ENCODE results near the gene PRKG1.

PRKG1 gene

DNA sequence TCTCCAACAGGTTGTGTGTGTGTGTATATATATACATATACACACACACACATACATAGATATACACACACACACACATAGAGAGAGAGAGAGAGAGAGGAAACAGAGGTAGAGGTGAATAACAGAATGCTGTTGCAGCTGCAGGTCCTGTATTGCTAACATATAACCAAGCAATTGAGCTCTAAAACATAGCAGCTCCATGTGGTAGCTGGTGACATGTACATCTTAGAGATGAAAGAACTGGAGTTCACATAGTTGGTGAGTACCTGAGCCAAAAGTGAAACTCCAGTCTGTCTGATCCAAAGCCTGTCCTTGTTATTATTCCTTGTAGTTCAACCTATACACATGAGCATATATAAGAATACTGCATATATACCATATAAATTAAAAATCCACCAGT lies 778.0 kb downstream of the PRKG1 start:
- DNase-seq: no peak

DNA sequence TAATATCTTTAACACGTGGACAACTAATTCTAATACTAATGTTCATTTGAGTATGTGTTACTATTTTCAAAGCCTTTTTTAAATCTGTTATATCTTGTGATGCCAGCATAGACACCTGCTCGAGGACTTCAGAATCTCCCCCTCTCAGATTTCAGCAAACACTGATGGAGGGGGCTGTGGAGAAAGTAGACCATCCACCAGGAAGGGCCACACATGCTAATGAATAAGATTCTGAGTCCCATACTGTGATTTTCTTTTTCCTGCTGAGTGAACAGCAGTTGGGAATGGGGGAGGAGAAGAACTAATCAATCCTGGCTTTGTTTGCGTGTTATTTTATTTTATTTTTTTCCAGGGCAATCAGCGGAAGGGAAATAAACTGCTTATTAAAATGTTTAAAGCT lies 783.0 kb downstream of the PRKG1 start:
- DNase-seq: no peak

DNA sequence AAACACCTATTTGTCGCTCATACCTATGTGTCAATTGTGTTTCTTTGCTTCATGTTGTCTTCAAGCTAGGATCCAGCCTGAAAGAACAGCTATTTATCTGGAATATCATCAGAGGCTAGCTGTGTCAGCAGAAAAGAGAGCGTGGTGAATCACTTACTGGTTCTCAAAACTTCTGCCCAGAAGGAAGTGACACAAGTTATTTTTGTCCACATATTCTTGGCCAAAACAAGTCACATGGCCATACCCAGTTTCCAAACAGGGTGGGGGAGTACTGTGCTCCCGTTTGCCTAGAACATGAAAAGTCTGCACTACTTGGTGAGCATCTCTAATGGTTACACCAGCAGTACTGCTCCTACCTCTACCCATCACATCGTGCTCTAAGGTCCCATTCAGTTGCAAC lies 786.0 kb downstream of the PRKG1 start:
- peak; percentile 39 for DNase-seq

DNA sequence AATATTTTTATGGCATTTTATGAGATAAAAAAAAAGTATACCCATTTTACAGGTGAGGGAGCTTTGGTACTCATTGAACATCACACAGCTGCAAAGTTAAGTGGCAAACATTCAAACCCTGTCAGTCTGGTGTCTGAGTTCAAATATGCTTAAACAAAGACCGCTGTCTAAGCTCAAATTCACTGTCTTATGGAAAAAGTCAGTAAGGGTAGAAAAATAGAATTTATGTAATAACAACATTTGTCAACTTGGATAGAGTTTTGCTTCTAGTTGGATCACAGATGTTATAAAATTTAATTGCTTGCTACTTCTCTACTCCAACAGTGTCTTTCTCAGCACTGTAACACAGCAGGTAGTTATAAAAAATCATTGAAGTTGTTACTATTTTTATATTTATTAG lies 786.8 kb downstream of the PRKG1 start:
- no peak for DNase-seq

DNA sequence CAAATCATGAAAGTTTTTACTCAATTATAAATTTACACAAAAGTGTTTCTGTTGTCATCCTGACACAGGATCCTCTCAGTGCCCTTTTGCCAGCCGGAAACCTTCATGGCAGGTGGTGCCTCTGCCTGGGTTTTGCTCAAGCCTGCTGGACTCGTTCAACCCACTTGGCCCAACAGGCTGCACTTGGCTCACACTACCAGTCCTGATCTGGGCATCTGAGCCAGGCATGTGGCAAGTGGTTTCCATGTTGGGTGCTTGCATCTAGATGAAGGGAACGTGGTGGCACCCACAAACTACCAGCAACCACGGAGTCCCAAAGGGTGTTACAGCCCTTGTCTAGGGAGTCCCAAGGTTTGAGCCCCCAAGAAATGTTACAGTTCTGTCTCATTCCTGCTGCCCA lies 787.4 kb downstream of the PRKG1 start:
- DNase-seq: no peak

DNA sequence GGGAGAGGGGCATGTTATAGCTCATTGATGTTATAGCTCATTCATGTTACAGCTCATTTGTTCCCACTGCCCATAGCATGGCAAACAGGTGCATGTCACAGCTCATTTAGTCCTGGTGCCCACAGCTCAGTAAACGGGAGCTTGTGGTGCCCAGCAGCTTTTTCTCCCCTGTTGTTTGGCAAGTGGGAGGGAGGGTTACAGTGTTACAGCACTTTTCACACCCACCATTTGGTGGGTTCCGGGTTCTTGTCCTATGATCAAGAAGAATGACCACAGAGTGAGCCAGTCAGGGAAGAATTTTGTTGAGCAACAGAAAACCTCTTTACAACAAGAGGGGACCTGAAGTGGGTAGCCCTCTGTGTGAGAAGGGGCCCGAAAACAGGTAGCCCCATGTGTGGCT lies 787.9 kb downstream of the PRKG1 start:
- no peak for DNase-seq

DNA sequence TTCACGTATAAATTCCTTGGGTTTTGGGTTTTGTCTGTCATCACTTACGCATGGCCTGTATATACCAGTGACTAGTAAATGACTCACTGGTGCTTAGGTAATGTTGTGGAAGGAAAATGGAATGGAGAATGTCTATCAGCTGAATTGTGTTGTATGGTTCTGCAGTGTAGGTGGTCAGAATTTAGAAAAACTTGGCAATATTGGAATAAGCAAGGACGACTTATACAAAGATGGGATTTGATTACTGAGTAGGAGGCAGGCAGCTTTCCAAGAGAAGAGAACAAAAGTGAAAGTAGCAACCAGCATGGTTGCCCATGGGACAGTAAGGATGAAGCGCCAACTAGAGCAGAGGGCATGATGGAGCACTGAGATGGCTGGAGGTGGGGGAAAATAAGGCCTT lies 793.7 kb downstream of the PRKG1 start:
- peak; percentile 93 for DNase-seq

DNA sequence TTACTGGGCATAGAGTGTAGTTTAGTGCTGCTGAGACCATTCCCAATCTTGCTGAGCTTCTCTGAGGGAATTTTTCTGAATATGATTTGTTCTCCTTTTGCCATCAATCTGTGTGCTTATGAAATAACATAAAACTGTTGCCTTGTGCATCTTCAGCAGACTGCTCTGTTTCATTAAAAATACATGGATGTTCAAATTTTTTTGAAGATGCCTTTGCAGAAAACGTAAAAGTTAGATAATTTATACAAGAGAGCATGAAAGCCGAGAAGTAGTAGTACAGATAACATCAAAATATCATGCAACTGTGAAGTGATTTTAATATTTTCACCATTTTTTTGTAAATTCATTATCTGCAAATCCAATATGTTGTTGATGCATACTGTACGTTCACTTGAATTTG lies 799.8 kb downstream of the PRKG1 start:
- no peak for DNase-seq

DNA sequence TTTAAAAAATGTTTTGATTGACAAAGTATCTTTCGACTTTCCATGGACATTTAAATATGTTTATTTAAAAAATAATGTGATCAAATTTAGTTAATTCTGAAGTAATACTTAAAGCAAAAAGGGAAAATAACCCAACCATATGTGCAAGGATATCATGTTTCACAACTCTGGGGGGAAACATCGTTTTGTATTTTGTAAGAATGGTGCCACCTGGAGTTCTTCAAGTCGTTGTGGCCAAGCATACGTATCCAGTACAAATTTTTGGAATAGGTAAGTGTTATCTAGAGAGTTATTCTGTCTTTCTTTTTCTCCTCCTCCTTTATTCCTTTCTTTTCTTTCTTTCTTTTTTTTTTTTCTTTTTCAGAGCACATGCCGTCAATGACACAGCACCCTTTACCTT lies 801.3 kb downstream of the PRKG1 start:
- no peak for DNase-seq

DNA sequence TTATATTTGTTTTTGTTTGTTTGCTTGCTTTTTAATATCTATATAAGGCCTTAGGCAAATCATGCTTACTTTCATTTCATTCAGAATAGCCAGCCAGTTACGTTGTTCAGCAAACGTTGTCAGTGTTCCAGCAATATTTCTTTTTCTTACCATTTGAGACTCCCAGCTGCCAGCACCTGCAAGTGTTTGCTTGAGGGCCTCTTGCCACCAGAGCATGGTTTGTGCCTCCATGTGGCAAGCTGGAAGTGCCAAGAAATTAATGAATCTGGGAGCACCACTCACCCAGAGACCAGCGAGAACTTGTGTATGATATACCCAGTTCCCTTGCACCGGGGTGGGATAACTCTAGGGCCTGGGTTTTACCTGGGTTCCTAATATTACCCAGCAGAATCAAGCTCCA lies 802.2 kb downstream of the PRKG1 start:
- DNase-seq: no peak

DNA sequence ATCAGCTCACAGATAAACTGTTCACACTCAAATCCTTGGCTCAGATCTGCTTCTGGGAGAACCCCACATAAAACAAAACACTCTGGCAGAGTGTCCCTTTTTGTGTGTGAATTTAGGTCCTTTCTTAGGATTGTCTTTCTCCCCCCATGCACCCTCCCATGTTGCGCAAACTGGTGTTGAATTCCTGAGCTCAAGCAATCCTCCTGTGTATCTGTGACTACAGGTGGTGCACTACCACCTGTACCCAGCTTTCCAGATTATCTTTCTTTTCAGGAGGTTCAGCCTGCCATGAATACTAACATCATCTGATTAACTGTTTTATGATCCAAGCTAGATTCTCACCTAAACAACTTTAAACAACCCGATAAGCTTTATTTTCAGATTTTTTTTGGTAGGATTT lies 802.7 kb downstream of the PRKG1 start:
- no peak for DNase-seq

DNA sequence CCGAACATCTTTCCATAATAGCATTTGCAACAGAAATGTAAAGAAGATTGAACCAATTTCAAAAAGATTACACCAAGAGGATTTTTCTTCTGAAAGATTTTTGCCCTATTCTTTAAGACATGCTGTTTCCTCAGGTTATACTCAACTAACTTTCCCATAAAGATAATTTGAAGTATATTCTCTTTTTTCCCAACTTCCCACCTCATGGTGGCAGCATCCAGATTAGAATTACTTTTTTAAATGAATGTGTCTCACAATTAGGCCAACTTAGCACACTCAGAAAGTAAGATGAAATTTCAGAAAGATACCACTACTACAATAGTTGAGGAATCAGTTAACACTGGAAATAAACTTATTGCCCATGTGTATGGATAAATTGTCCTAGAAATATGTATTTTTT lies 803.3 kb downstream of the PRKG1 start:
- no peak for DNase-seq

DNA sequence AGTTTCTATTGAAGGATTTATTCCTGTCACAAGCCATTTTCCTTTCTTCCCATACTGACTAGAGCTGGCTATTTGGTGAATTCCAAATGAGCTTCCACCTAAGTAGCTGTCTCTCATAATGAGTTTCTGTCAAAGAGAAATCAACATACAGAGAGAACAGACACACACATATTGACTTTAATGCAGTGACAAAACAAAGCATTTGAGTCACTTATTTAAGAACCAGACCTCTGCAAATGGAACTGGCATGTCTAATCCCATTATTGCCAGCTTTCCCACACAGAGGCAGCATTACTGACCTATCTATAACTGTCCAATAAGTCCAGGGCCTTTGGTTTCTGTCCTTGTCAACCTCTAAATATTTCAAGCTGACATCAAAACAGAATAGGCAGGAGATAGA lies 804.4 kb downstream of the PRKG1 start:
- DNase-seq: no peak

DNA sequence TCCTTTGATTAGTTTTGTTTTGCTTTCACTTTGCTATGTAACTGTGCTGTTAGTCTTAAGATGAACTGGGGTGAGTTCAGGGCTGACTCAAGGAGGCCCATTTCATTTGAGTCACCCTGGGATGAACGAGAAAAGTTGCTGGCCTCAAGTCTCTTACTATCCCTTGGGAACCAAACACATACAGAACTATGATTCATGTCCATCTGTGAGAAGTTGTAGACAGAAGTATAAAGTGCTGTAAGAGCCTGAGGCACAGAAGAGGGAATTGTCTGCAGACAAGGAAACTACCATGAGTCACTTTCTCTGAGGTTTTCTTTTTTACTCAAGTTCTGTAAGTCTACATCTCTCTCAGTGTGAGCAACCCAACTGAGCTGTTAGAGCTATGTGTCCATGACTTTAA lies 805.0 kb downstream of the PRKG1 start:
- peak; percentile 99 for DNase-seq

DNA sequence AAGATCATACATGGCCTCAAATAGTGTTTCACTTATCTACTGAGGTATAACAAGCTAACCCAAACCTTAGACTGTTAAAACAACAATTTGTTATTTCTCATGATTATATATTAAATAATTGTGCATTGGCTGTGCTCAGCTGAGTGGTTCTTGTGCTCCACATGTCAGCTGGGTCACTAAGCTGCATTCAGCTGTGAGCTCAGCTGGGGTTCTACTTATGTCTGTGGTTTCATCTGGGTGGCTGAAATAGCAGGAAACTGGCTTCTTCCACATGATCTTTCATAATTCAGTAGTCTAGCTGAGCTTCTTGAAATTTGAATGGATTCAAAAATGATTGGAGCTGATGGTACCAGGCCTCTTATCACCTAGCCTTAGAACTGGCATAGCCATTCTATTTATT lies 806.9 kb downstream of the PRKG1 start:
- DNase-seq: no peak

DNA sequence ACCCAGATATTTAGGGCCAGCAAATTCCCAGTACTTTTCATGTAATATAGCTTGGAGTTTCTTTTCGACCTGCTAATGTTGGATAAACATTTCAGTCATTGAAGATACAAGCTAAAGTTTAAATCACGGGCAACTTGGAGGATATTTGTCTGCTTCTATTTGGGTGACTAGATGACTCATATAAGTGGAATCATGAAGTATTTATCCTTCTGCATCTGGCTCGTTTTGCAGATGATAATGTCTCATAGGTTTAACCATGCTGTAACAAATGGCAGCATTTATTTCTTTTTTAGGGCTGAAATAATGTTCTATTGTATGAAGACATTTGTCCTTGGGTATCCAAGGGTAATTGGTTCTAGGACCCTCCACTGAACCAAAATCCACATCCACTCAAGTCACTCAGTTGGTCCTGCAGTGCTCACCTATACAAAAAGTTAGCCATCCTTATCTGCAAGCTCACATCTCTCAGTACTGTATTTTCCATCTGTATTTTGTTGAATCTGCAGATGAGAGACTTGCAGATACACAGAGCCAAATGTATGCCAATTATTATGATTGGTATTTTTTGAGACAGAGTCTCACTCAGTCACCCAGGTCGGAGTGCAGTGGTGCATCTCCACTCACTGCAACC lies 812.3 kb downstream of the PRKG1 start:
- peak; percentile 77 for DNase-seq

DNA sequence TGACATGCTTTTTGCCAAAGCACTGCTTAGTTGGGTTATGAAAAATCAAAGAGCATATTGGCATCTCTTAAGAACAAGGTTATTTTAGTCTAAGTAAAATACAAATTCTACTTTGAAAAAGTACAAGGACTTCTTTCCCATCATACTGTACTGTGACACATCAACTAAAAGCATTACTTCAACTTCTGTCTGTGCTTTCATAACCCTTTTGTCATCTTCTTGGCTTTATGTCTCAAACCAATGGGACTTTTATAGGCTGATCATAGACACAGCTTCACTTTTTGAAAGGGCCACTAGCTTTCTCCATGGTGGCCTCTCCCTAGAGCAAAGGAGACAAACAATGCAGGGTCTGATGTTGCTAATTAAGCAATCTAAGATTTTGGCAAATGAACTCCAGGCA lies 814.0 kb downstream of the PRKG1 start:
- DNase-seq: no peak

DNA sequence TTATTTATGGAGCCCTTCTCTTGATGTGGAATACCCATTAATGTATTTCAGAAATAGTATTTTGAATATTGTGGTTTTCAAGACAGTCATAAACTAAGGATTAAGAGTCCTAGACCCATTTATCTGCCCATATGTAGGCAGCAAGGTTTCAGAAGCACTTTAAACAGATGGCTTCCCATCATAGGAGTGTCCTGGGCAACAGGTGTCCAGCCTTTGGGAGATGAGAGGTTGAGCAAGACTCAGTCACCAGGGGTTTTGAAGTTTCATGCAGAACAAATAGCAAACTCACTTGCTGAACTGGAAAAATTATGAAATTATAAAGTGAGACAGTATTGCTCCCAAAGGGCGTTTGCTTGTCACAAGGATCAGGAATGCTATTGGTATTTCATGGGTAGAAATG lies 818.0 kb downstream of the PRKG1 start:
- no peak for DNase-seq

DNA sequence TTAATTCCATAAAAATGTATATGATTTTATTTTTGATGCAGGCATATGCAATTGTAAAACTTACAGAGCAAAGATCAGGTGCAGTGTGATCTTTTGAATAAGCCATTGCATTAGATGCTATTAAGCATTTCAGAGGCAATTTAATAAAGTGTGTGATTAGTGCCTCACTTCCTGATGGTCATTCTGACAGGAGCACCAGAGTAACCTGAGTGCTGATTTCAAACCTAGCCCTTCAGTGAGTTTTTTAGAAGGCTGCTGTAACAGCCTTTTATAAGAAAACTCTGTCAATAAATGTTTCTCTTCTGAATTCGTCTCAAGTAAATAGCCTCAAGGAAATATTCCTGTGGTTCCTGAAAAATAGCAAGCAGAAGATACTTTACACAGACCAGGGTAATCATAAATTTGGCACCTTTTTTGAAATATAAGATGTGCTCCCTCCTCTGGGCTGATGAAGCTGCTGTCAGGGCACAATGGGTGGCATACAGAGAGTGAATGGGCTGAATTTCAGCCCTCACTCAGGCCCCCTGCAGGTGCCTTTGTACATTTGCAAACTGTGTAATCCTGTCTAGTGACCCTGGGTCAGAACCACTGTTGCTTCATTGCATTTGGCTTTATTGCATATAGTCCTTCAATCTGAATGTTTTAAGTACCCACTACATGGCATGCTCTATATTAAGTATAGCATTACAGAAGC lies 818.8 kb downstream of the PRKG1 start:
- DNase-seq: no peak

DNA sequence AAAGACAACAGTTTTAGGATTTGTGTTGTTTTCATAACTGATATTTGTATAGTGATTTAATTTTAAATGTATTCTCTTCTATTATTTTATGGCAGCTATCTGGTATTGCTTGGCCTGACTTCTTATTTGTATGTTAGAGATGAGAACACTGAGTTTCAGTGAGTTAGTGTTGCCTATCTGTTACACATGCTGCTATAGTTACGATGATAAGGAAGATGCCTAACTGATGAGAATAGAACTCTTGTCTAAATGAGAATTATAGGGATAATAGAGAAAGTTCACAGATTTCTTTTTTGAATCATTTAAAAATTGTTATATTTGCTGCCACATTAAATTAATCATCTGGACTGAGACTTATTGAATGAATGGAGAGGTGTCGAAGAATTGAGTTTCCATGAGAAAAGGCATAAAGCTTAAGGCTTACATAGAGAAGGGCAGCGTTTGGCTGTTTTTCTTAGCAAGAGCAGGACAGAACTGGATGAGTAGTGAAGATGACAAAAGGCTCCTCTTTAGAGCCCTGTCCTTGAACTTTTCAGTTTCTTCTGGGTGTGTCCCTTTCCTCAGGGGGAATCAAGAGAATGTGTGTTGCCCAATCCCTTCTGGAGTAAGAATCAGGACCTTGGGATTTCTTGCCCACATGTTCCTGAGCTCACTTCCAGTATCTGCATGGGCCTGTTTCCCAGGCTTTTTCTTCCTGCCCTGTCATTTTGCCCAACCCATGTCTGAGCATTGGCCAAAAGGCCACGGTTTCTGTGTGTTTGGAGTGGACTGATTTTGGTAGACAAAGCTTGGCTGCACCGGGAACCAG lies 820.7 kb downstream of the PRKG1 start:
- peak; percentile 65 for DNase-seq

DNA sequence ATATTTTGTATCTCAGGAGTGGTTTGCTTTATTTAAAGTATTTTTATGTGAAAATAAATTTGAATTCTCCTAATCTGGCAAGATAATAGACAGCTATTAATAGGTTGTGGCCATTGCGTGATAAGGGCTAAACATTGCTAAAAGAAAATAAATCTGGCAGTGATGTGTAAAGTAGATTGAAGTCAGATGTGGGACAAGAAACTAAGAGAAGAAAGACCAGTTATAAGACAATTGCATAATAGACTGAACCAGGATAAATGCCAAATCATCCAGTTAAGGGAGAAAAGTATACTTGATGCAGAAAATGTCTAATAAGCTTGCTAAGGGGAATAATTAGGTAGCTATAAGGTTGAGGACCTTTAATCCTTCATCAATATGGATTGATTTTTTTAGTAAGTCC lies 822.6 kb downstream of the PRKG1 start:
- DNase-seq: peak; percentile 90

DNA sequence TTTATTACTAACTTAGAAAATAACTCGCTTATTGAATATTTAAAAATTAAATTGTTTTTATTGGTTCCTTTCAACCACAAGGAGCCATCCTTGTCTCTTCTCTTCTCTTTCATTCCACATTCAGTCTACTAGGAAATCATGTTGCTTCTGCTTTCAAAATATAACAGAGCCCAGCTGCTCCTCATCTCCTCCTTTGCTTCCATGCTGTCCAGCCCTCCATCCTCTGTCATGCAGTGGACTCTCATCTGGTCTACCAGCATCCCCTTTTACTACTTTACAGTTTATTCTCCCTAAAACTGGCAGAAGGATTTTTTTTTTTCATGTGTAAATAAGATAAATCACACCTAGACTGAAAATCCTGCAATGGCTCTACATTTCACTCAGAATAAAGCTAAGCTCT lies 823.3 kb downstream of the PRKG1 start:
- no peak for DNase-seq

DNA sequence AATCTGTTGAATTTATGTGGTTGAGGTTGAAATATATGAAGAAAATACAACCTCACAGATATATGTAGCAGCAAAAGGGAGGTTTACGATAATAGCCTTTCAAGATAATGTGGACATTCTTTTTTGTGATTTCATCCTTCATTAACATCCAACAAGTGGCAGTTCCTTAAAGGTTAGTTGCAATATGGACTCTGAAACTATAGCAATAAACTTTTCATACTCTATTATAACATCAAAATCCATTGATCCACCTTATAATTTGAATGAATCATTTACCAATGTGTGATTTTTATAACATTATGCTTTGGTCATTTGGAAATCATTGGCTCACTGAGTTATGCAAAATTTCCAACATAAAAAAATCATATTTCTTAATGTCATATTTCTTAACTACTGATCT lies 825.9 kb downstream of the PRKG1 start:
- no peak for DNase-seq

DNA sequence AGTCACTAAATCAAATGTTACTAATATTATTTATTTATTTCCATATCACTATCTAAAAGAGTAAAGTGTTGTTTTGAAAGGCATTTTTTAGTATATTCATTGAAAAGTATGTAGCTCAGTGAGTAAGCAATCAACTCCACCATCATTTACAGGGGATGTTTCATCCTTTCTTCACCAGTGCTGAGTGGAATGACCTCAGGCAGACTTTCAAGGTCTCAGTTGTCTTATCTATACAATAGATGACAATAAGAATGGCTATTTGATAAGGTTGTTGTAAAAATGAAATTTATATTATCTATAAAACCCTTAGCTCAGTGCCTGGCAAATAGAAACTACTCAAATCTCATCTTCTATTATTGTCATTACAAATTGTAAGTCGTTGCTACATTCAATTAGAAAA lies 829.4 kb downstream of the PRKG1 start:
- DNase-seq: no peak

Data from fibroblast of skin of right quadriceps (primary cell).